Heart right ventricle (tissue), 16 donors: ENCODE results near the gene SNAP23. TPM values are rescaled to one million over a fixed set of nuclear protein-coding genes. Genes with fewer than 3 reads are reported as not detected.

Experiments
- ATAC-seq, 8 donors: fragments of 200-7000 bp; cut with Tn5 transposase; one replicate each; pipeline ENCODE4 v1.9.1; 2020; ENCODE audit warnings: mild to moderate bottlenecking in 8 of 8, moderate library complexity in 8 of 8, moderate number of reproducible peaks in 1 of 8
- DNase-seq, 2 donors: peaks; one replicate each; pipeline ENCODE4 v3.0.0-alpha.2; 2020
- H3K27ac ChIP-seq, 10 donors: fragments of 200-600 bp; sonication (generic) in 2 of 10; one replicate each; pipeline versions ENCODE4 v1.5.0 to v1.8.0; 2020 to 2022; ENCODE audit warnings: mild to moderate bottlenecking in 3 of 10
- H3K27me3 ChIP-seq, 7 donors: fragments of 200-600 bp; one replicate each; pipeline ENCODE4 v1.8.0; 2021 to 2022; ENCODE audit warnings: mild to moderate bottlenecking in 2 of 7
- H3K36me3 ChIP-seq, 9 donors: fragments of 200-600 bp; sonication (generic) in 1 of 9; one replicate each; pipeline versions ENCODE4 v1.5.0 to v1.8.0; 2020 to 2022; ENCODE audit warnings: mild to moderate bottlenecking in 2 of 9
- H3K4me1 ChIP-seq, 9 donors: fragments of 200-600 bp; sonication (generic) in 1 of 9; one replicate each; pipeline versions ENCODE4 v1.5.0 to v1.8.0; 2020 to 2022; ENCODE audit warnings: mild to moderate bottlenecking in 4 of 9
- H3K4me3 ChIP-seq, 10 donors: fragments of 200-600 bp; sonication (generic) in 2 of 10; one replicate each; pipeline versions ENCODE4 v1.5.0 to v1.8.0; 2020 to 2022; ENCODE audit warnings: mild to moderate bottlenecking in 7 of 10, moderate library complexity in 2 of 10
- H3K9me3 ChIP-seq, 11 donors: fragments of 200-600 bp in 10 of 11; sonication (generic) in 2 of 11; one replicate each; pipeline versions ENCODE4 v1.5.0 to v1.8.0; 2013 to 2022; ENCODE audit warnings: mild to moderate bottlenecking in 2 of 11, control low read depth in 1 of 11, moderate library complexity in 1 of 11
- WGBS, 2 donors: extraction: QIAGEN DNeasy Blood & Tissue Kit; methylation state at CpG; one replicate each; pipeline ENCODE4 v1.1.7; 2013; ENCODE audit warnings: inconsistent platforms in 1 of 2; 5-methylcytosine and 5-hydroxymethylcytosine counted together
- intact Hi-C, 10 donors: fragments of 100-400 bp; cut with DNase I; formaldehyde crosslinking; loops; one replicate each; pipeline versions ENCODE4 v1.11.1 to v1.14.2; 2022
- polyA plus RNA-seq, 2 donors: library from polyadenylated mRNA; stranded (reverse); fragments of 200-250 nt; gene quantifications; one replicate each; pipeline ENCODE4 v1.2.3, GENCODE V29; 2013
- total RNA-seq, 10 donors: library from RNA; stranded (reverse); fragmentation: NEBNext Ultra II Directional in 3 of 10; extraction: Animal tissue kit (Norgen Biotek cat#: 25700) in 3 of 10; gene quantifications; one replicate each; pipeline versions ENCODE4 v1.2.1 to v1.2.4, GENCODE V29; 2021 to 2023
- TF ChIP-seq, protein P1 (sequence below), 9 donors: fragments of 200-600 bp; sonication (generic) in 2 of 9; IDR thresholded peaks; one replicate each; pipeline versions ENCODE4 v1.5.0 to v1.8.0; 2021 to 2022; ENCODE audit warnings: antibody characterized with exemption in 9 of 9, mild to moderate bottlenecking in 5 of 9, moderate library complexity in 1 of 9
- donor health status: Arrhythmogenic right ventricular cardiomyopathy.
- donor health status: ischemic (EF 13 %, LVEDD 7.1; RV severe dilation, severe dysfunction).
- donor health status: healthy with polysubstance abuse.
- donor health status: DM: no; HTN: yes; CAD: no.
- donor health status: DM: no; HTN: no; CAD: no.
- donor health status: ischemic (EF 25% LVEDD 6.9; RV normal size, moderate dysfunction).
- donor health status: ischemic (EF 25% LVEDD 5.7; RV mildly dilated, moderate dysfunction).
- donor health status: healthy.
- donor health status: DM: yes; HTN: yes; CAD: no.
- donor health status: Ischemic cardiomyopathy.
- donor health status: ischemic (EF 35%, LVEDD 5.7; RV mildly dilated, moderate dysfunction).
- donor health status: nonischemic (EF 11% LVEDD 7.7; RV severe dilation, severe dysfunction).
- donor health status: DM: yes; HTN: yes; CAD: no.
- donor health status: PGD.
- donor health status: ischemic (EF 29% LVEDD 5.4; RV normal size, mild dysfunction).
- donor health status: nonischemic (EF 23%, LVEDD 6.1; RV moderate dilation, normal function).

SNAP23 gene
- total and polyA plus RNA-seq, 12 donors = 24.8 to 87.9 (median 46.6) TPM

DNA sequence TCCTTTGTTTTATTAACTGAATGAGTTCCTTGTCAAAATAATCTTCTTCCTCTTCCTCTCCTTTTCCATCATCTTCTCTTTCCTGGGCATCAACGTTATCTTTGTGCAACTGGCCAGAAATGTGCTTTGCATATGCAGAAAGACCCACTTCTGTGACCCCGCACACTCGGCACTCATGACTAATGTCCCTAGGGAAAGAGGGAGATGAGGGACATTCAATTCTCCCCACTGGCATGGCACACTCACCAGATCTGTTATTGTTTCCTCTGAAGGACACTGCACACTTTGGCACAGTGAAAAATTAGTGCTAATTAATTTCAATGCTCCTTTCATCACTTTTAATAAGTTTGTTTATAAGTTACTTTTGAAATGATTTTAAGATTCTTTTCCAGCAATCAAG, 38.5 kb upstream of the SNAP23 start:
- H3K9me3 ChIP-seq = no peaks in the 10 kb centered on the region
- DNase-seq = peak in 1 of 2 donors; percentile 17
- peak overlapping the region; percentile 18 to 56 (median 42) for H3K4me3 ChIP-seq
- H3K4me1 ChIP-seq = peaks cover 0 to 62% (median 33%) of the 10 kb centered on the region in 9 donors
- TF ChIP-seq, protein P1, sequence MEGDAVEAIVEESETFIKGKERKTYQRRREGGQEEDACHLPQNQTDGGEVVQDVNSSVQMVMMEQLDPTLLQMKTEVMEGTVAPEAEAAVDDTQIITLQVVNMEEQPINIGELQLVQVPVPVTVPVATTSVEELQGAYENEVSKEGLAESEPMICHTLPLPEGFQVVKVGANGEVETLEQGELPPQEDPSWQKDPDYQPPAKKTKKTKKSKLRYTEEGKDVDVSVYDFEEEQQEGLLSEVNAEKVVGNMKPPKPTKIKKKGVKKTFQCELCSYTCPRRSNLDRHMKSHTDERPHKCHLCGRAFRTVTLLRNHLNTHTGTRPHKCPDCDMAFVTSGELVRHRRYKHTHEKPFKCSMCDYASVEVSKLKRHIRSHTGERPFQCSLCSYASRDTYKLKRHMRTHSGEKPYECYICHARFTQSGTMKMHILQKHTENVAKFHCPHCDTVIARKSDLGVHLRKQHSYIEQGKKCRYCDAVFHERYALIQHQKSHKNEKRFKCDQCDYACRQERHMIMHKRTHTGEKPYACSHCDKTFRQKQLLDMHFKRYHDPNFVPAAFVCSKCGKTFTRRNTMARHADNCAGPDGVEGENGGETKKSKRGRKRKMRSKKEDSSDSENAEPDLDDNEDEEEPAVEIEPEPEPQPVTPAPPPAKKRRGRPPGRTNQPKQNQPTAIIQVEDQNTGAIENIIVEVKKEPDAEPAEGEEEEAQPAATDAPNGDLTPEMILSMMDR (IDR thresholded peaks at IDR 0.05) = no peak
- intact Hi-C loops = loop anchor here in 4 of 10 donors (5.0 to 10.0 kb wide), 2 partner anchors 182 to 185 kb away; partner anchors contain the start of genes GANC (in 4 of the 4) and TMEM87A (in 4 of the 4)
- ATAC-seq = peak in 6 of 8 donors; percentile 46 to 57 (median 54)
- peak overlapping the region; percentile 59 to 93 (median 85) for H3K27ac ChIP-seq
- peaks cover 0 to 34% (median under 1%) of the 10 kb centered on the region in 9 donors for H3K36me3 ChIP-seq
- 6 to 12% methylated on average over 3 of the region's 3 CpGs for WGBS, 2 donors
- no peaks in the 10 kb centered on the region for H3K27me3 ChIP-seq

DNA sequence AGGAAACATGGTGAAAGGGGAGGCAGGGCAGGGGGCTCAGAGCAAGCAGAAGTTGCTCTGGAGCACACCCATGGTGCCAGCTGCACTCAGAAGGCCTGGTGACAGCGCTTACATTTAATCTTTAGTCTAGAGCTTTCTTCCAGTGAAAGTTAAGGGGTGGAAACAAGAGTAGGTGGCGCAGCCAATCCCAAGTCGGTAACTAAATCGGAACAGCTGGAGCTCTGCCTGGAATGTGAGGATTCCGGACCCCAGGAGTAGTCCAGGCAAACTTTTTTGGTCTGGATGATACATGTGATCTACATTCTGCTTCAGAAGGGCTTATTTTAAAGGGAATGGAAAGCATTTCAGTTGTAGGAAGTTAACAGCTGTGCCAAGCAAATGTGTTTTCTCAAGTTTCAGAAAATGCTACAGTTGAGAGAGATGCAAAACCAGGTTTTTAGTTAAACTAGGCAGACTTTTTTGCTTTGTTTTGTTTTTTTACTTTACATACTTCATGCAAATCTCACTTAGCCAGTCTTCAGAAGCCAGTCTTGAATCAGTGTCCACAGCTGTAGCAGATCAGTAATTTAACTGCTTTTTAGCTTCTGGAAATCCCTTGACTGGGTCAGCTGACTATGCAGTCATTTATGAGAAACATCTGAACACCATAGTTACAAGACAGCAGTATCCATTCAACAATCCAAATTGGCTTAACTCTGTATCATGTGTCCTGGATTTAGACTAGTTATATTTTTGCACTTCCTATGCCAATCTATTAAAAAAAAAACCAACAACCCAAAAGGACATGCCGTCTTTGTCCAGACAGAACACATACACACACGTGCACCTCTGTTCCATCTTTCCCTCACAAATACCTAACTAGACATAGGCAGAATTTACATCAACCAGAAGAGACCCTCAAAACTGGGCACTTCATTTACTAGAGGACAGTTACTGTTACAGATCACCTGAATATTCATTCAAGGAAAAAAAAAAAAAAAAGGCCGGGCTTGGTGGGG, 37.7 kb upstream of the SNAP23 start:
- H3K27ac ChIP-seq = peak overlapping the region; percentile 59 to 93 (median 85)
- DNase-seq (peak; percentile 50 to 89), ATAC-seq (peak; percentile 90 to 95 (median 94))
- TF ChIP-seq, protein P1 (IDR thresholded peaks at IDR 0.05) = no peak
- intact Hi-C loops = loop anchor here in 4 of 10 donors (5.0 to 10.0 kb wide), 2 partner anchors 183 to 185 kb away; partner anchors contain the start of genes GANC (in 4 of the 4) and TMEM87A (in 4 of the 4)
- no peaks in the 10 kb centered on the region for H3K27me3 ChIP-seq
- 18 to 24% methylated on average over 8 of the region's 8 CpGs for WGBS, 2 donors
- H3K36me3 ChIP-seq = peaks cover 0 to 36% (median 0%) of the 10 kb centered on the region in 9 donors
- H3K4me1 ChIP-seq = peaks cover 0 to 62% (median 33%) of the 10 kb centered on the region in 9 donors
- H3K9me3 ChIP-seq = no peaks in the 10 kb centered on the region
- H3K4me3 ChIP-seq = peak overlapping the region in 9 of 10 donors; percentile 23 to 56 (median 49)

DNA sequence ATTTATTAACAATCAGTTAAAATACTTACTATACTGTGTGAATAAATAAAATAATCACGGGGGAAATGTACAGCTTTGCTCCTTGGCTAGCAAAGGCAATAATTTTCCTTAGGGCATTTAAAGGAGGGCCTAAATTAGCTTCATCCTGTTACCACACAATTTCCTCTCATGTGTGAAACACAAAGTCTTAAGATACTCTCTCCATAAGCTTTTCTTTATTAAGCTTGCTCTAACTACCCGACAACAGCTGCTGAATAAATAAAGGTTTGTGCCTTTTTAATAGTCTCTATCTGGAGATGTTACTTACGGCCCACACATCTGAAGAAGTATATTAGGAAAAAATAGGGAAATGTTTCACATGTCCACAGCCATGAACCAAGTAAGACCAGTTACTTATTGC, 34.2 kb upstream of the SNAP23 start:
- 39 to 53% methylated on average over 3 of the region's 3 CpGs for WGBS, 2 donors
- DNase-seq (no peak), ATAC-seq (no peak)
- no peaks in the 10 kb centered on the region for H3K27me3 ChIP-seq
- no peaks in the 10 kb centered on the region for H3K9me3 ChIP-seq
- TF ChIP-seq, protein P1 (IDR thresholded peaks at IDR 0.05) = no peak
- no peak overlapping the region for H3K4me3 ChIP-seq
- intact Hi-C loops = loop anchor here in 1 of 10 donors (10.0 kb wide), 1 partner anchor 76 kb away; no protein-coding TSS in a partner anchor
- H3K27ac ChIP-seq = peak overlapping the region in 7 of 10 donors; percentile 6 to 64 (median 48)
- peaks cover 0 to 51% (median 5%) of the 10 kb centered on the region in 9 donors for H3K36me3 ChIP-seq
- peaks cover 0 to 46% (median 33%) of the 10 kb centered on the region in 9 donors for H3K4me1 ChIP-seq
